AG04450 (cell line): Measurements from ENCODE around the gene ATP9B. TPM values are rescaled to one million over a fixed set of nuclear protein-coding genes. Genes with fewer than 3 reads are reported as not detected.

Experiments used
- CTCF ChIA-PET: fragments of 300-600, 350-600 bp; formaldehyde crosslinking; extraction: SDS; loops from one replicate; lab custom pipeline; 2022; ENCODE audit warnings: antibody characterized with exemption, inconsistent platforms; lab: Charles Lee
- POLR2A ChIA-PET: fragments of 350-600 bp; formaldehyde crosslinking; extraction: SDS; loops from one replicate; lab custom pipeline; 2021; ENCODE audit warnings: antibody characterized with exemption, inconsistent platforms; lab: Yijun Ruan, JAX
- DNase-seq: peaks from one replicate; pipeline ENCODE4 v3.0.0-alpha.2; 2011; ENCODE audit warnings: low read depth, low spot score
- H3K27ac ChIP-seq: one replicate; pipeline ENCODE4 v1.5.1; 2012; ENCODE audit warnings: low read depth, low read length, control low read depth
- H3K27me3 ChIP-seq: one replicate; pipeline ENCODE4 v1.6.0; 2012; ENCODE audit warnings: low read length; ENCODE audit not compliant: control insufficient read depth, insufficient read depth
- H3K4me3 ChIP-seq: 2 replicates; pipeline ENCODE4 v1.5.1; 2011; ENCODE audit warnings: mild to moderate bottlenecking, low read depth, low read length, control low read depth
- H3K9me3 ChIP-seq: 2 replicates; pipeline ENCODE4 v1.5.1; 2012; ENCODE audit warnings: low read length; ENCODE audit not compliant: control insufficient read depth, insufficient read depth
- CTCF ChIP-seq: IDR thresholded peaks from 2 replicates; pipeline ENCODE4 v1.5.1; 2011; ENCODE audit warnings: low read depth, low read length, control low read depth, inconsistent platforms
- polyA plus RNA-seq: library from polyadenylated mRNA; depleted of rRNA; stranded (reverse); fragments of >200 nt; gene quantifications from 2 replicates; pipeline ENCODE4 v1.2.3, GENCODE V29; 2011

ATP9B gene
- polyA plus RNA-seq, 1 experiment, result 18.1 TPM

GRCh38 chr18:79424008-79424565 lies 354.9 kb downstream of the ATP9B start:
- H3K27ac ChIP-seq, result no peak overlapping the region
- DNase-seq, result no peak
- TF ChIP-seq CTCF, result no peak
- POLR2A ChIA-PET, result no interaction called here
- CTCF ChIA-PET, result no interaction called here
- no peak overlapping the region for H3K4me3 ChIP-seq
- no peaks in the 10 kb centered on the region for H3K27me3 ChIP-seq
- peaks cover 10% of the 10 kb centered on the region; the same call in 1 of the 2 replicates for H3K9me3 ChIP-seq

GRCh38 chr18:79424880-79425568 lies 355.8 kb downstream of the ATP9B start:
- no peak for DNase-seq
- Histone ChIP-seq H3K27ac (no peak overlapping the region), H3K27me3 (no peaks in the 10 kb centered on the region), H3K4me3 (no peak overlapping the region), H3K9me3 (peaks cover 10% of the 10 kb centered on the region; the same call in 1 of the 2 replicates)
- no peak for TF ChIP-seq CTCF
- POLR2A ChIA-PET, result no interaction called here
- CTCF ChIA-PET, result no interaction called here

GRCh38 chr18:79425569-79425886 lies 356.3 kb downstream of the ATP9B start:
- peaks cover 10% of the 10 kb centered on the region; the same call in 1 of the 2 replicates for H3K9me3 ChIP-seq
- no peak overlapping the region for H3K27ac ChIP-seq
- TF ChIP-seq CTCF, result no peak
- ChIA-PET CTCF (no interaction called here), POLR2A (no interaction called here)
- DNase-seq, result no peak
- no peaks in the 10 kb centered on the region for H3K27me3 ChIP-seq
- H3K4me3 ChIP-seq, result no peak overlapping the region

- ChIA-PET CTCF (no interaction called here), POLR2A (no interaction called here)
- TF ChIP-seq CTCF, result no peak
- Histone ChIP-seq H3K9me3 (peaks cover 10% of the 10 kb centered on the region; the same call in 1 of the 2 replicates), H3K27me3 (no peaks in the 10 kb centered on the region), H3K27ac (no peak overlapping the region), H3K4me3 (no peak overlapping the region)
- DNase-seq, result no peak
Observed at GRCh38 chr18:79426376-79427300, 357.4 kb downstream of the ATP9B start.
